ENCODE results near the gene FUT8. TPM values are rescaled to one million over a fixed set of nuclear protein-coding genes. Genes with fewer than 3 reads are reported as not detected.

FUT8 gene
- total RNA-seq, 4 donors from 2014 or later = 14.9 to 35.8 (median 22.2) TPM

GRCh38 chr14:65373671-65374039 lies 38.9 kb upstream of the FUT8 start:
- no peak for TF ChIP-seq CTCF (IDR thresholded peaks at IDR 0.05)
- ATAC-seq (ENCODE audit: low FRiP score) (no peak), DNase-seq (ENCODE audit: low spot score) (no peak)

DNA sequence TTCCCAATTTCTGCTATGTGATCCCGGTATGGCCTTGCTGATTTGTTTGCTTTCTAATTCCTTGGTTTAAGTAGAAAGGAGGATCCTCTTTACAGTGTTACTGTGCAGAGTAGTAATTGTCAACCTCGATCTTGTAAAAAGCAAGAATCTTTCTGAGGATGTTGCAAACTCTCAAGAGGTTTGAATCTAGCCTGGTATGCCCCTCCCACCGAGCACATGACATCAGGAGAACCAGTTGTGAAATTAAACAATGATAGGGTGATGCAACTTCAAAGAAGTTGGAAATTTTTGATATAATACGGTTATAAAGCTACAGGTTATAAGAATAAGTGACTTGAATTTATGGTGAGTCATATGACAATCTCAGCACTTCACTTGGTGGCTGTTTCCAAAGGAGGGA lies 35.0 kb upstream of the FUT8 start:
- no peak for DNase-seq (ENCODE audit: low spot score)
- ATAC-seq (ENCODE audit: low FRiP score) = no peak
- no peak for TF ChIP-seq CTCF (IDR thresholded peaks at IDR 0.05)

DNA sequence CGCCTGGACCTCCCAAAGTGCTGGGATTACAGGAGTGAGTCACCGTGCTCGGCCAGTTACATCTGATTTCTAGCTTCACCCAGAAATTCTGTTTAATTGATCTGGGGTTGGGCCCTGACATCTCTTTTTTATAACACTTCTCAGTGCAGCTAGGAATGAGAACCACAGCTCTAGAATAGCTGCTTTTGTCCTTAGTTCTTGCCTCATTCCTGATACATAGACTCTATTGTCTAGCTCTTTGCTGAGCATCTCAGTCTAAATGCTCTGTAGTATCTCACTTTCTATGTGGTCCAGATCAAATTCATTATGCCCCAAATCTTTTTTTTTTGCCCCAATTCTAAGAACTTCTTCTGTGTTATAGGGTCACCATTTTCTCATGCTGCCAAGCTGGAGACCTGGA lies 29.9 kb upstream of the FUT8 start:
- ATAC-seq (ENCODE audit: low FRiP score) (no peak), DNase-seq (ENCODE audit: low spot score) (no peak)
- no peak for TF ChIP-seq CTCF (IDR thresholded peaks at IDR 0.05)

DNA sequence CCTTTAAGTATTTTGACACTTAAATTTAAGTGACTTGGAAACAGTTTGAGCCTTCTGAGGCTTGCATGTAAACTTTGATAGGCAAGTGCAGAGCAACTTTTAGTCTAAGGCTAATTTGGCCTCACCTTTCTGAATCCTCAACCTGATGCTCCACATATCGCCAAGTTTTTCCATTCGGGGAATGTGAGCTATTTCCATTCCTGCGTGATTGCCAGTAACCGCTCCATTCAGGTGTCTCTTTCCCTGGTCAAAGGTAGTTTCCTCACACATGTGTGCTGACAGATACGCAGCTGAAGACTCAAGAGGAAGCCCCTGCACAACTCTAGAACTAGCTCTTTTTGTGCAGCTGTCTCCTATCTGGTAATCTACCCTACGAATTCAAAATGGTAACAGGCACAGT lies 25.4 kb upstream of the FUT8 start:
- TF ChIP-seq CTCF (IDR thresholded peaks at IDR 0.05) = no peak
- ATAC-seq (ENCODE audit: low FRiP score) (no peak), DNase-seq (ENCODE audit: low spot score) (no peak)

GRCh38 chr14:65387628-65388027 lies 24.9 kb upstream of the FUT8 start:
- DNase-seq (ENCODE audit: low spot score) (no peak), ATAC-seq (ENCODE audit: low FRiP score) (no peak)
- no peak for TF ChIP-seq CTCF (IDR thresholded peaks at IDR 0.05)

DNA sequence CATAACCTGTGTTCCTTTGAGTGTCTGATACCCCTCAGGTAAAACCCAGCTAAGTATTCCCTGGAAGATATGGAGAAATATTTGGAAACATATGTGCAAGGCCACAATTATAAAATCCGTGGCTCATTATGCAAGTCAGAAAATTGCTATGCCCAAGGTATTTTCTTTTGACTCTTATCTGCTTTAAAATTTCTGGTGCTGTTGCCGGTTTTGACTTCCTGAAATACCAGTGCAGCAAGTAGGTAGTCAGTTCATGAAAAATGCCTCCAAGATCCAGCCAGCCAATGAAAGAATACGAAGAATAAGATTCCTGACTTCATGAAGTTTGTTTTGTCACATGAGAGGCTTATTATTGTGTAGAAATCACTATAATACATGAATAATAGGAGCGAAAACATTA lies 20.2 kb upstream of the FUT8 start:
- no peak for ATAC-seq (ENCODE audit: low FRiP score)
- no peak for TF ChIP-seq CTCF (IDR thresholded peaks at IDR 0.05)
- no peak for DNase-seq (ENCODE audit: low spot score)

- no peak for DNase-seq (ENCODE audit: low spot score)
- no peak for TF ChIP-seq CTCF (IDR thresholded peaks at IDR 0.05)
- ATAC-seq (ENCODE audit: low FRiP score) = no peak
Measured at GRCh38 chr14:65396082-65396910, 16.2 kb upstream of the FUT8 start.

All from omental fat pad (tissue), 4 donors.